Gastrocnemius medialis (tissue), 4 donors: ENCODE results near the gene ROBO1.
"Not testable (repeated sequence)": the region's sequence is repeated elsewhere in the genome, so short reads cannot be mapped to it uniquely, and the experiment has no call there.

Experiments
- POLR2A ChIP-seq, 2 donors: fragments of 450-650 bp; IDR thresholded peaks; one replicate each; pipeline ENCODE4 v1.6.1; 2017; ENCODE audit warnings: antibody characterized with exemption in 2 of 2, mild to moderate bottlenecking in 2 of 2, moderate library complexity in 2 of 2
- TF ChIP-seq, protein P1 (sequence below), 5 experiments: fragments of 450-650 bp in 3 of 5; fragments of 200-600 bp in 2 of 5; sonication (generic) in 2 of 5; IDR thresholded peaks in 4 of 5; conservative IDR thresholded peaks in 1 of 5; 1 replicate in 4 of 5; 2 replicates in 1 of 5; pipeline ENCODE4 v1.5.1; 2016 to 2019; ENCODE audit warnings: antibody characterized with exemption in 5 of 5, mild to moderate bottlenecking in 3 of 5, moderate library complexity in 3 of 5

DNA sequence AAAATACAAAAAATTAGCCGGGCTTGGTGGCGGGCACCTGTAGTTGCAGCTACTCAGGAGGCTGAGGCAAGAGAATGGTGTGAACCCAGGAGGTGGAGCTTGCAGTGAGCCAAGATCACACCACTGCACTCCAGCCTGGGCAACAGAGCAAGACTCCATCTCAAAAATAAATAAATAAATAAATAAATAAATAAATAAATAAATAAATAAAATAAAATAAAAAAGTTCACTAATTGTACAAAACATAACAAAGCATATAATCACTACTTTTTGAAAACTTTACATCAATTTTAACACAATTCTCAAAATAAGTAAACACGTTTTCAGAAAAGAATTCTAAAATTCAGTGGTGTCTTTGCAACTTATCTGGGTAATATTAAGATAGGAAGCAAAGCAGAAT is 1017.5 kb downstream of the ROBO1 start:
- TF ChIP-seq, protein P1, sequence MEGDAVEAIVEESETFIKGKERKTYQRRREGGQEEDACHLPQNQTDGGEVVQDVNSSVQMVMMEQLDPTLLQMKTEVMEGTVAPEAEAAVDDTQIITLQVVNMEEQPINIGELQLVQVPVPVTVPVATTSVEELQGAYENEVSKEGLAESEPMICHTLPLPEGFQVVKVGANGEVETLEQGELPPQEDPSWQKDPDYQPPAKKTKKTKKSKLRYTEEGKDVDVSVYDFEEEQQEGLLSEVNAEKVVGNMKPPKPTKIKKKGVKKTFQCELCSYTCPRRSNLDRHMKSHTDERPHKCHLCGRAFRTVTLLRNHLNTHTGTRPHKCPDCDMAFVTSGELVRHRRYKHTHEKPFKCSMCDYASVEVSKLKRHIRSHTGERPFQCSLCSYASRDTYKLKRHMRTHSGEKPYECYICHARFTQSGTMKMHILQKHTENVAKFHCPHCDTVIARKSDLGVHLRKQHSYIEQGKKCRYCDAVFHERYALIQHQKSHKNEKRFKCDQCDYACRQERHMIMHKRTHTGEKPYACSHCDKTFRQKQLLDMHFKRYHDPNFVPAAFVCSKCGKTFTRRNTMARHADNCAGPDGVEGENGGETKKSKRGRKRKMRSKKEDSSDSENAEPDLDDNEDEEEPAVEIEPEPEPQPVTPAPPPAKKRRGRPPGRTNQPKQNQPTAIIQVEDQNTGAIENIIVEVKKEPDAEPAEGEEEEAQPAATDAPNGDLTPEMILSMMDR (IDR thresholded peaks at IDR 0.05 in 4 of 5, conservative IDR thresholded peaks at IDR 0.05 in 1 of 5) = not testable (repeated sequence)
- not testable (repeated sequence) for TF ChIP-seq POLR2A (IDR thresholded peaks at IDR 0.05)
